NCI-H2081 treated with DMSO at 0.1 percent for 48 hours (cell line): ENCODE results near the gene CES3.

Experiments
- DNase-seq: peaks from one replicate; lab custom pipeline; 2025; lab: John Stamatoyannopoulos, UW

Gene CES3

GRCh38 chr16:67011274-67011673 lies 50.2 kb downstream of the CES3 start:
- no peak for DNase-seq

GRCh38 chr16:67013233-67013822 lies 52.3 kb downstream of the CES3 start:
- no peak for DNase-seq

- no peak for DNase-seq
Measured at GRCh38 chr16:67013823-67014633, 53.0 kb downstream of the CES3 start.

- no peak for DNase-seq
Measured at GRCh38 chr16:67014634-67015312, 53.7 kb downstream of the CES3 start.

GRCh38 chr16:67015313-67015731 lies 54.3 kb downstream of the CES3 start:
- no peak for DNase-seq

GRCh38 chr16:67016143-67016542 lies 55.1 kb downstream of the CES3 start:
- no peak for DNase-seq

GRCh38 chr16:67016681-67017420 lies 55.8 kb downstream of the CES3 start:
- no peak for DNase-seq

GRCh38 chr16:67017421-67017750 lies 56.3 kb downstream of the CES3 start:
- no peak for DNase-seq

- DNase-seq: peak; percentile 49
Measured at GRCh38 chr16:67017810-67018488, 56.9 kb downstream of the CES3 start.

- no peak for DNase-seq
Measured at GRCh38 chr16:67019171-67019570, 58.1 kb downstream of the CES3 start.

- DNase-seq: no peak
Measured at GRCh38 chr16:67021321-67021720, 60.3 kb downstream of the CES3 start.

- no peak for DNase-seq
Measured at GRCh38 chr16:67022531-67023214, 61.6 kb downstream of the CES3 start.

- no peak for DNase-seq
Measured at GRCh38 chr16:67023689-67024088, 62.6 kb downstream of the CES3 start.
